HG03064 (cell line): ENCODE data around the gene SCART1.
"Not testable (repeated sequence)": the region's sequence is repeated elsewhere in the genome, so short reads cannot be mapped to it uniquely, and the experiment has no call there.

Source experiments
- ATAC-seq: cut with Tn5 transposase; IDR thresholded peaks from one replicate; pipeline ENCODE4 v1.9.1; 2021; ENCODE audit warnings: low read depth; ENCODE audit not compliant: unreplicated experiment

The SCART1 gene

GRCh38 chr10:133511408-133511807, 57.7 kb downstream of the SCART1 start:
- ATAC-seq = no peak

GRCh38 chr10:133511907-133512528, 58.3 kb downstream of the SCART1 start:
- ATAC-seq = no peak

DNA sequence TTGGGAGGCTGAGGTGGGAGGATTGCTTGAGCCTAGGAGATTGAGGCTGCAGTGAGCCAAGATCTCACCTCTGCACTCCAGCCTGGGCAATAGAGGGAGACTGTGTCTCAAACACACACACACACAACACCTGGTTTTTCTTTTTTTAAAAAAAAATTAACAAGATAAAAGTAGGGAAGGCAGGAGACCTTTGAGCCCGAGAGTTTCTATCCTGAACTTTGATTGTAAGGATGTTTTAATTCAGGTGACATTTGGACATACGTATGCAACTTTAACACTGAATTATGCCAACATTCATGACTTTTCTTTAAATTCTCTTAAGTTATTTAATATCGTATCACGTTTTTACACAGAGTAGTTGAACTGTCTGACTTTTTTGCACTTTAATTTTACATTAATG, 61.7 kb downstream of the SCART1 start:
- ATAC-seq = no peak

DNA sequence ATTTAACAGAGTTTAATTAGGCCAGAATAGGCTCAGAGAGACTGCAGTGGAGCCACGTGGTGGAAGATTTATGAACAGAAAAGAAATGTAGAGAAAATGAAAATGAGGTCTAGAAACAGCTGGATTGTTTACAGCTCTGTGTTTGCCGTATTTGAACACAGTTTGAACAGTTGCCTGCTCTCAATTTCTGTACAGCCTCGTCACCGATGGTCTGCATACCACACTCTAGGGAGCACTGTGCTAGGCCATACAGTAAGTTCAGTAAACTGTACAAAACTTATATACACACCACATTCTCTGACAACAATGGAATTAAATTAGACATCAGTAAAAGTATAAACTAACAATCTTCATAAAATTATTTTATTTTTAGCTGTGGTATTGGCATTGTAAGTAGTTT, 62.3 kb downstream of the SCART1 start:
- ATAC-seq = no peak

GRCh38 chr10:133518517-133518916, 64.8 kb downstream of the SCART1 start:
- not testable (repeated sequence) for ATAC-seq
